Measurements from ENCODE around the gene RREB1.

GRCh38 chr6:7134999-7135745 is 27.4 kb downstream of the RREB1 start:
- TF ChIP-seq CTCF (IDR thresholded peaks at IDR 0.05) (no peak), POLR2A (IDR thresholded peaks at IDR 0.05) (no peak)

Data from adrenal gland (tissue), 5 donors.